HCT116 (cell line): ENCODE results near the gene ELFN1. TPM values are rescaled to one million over a fixed set of nuclear protein-coding genes. Genes with fewer than 3 reads are reported as not detected.

Experiments
- ATAC-seq: fragments of 200-7000 bp; cut with Tn5 transposase; 2 replicates; pipeline ENCODE4 v1.9.1; 2020; ENCODE audit warnings: mild to moderate bottlenecking, moderate library complexity
- BruUV-seq: library from RNA; stranded (reverse); fragments of 400-500 nt; replicated peaks from 2 replicates; lab custom pipeline; 2021; lab: Mats Ljungman, UMichigan
- CTCF ChIA-PET: fragments of 300-600 bp; sonication (Branson Sonifier 250); formaldehyde crosslinking; loops from one replicate; lab custom pipeline; 2021; ENCODE audit warnings: antibody characterized with exemption; lab: Charles Lee
- POLR2A ChIA-PET: fragments of 300-600, 350-600 bp; sonication (Branson Sonifier 250); formaldehyde crosslinking; loops from one replicate; lab custom pipeline; 2021; ENCODE audit warnings: antibody characterized with exemption; lab: Charles Lee
- RAD21 ChIA-PET, 2 experiments: fragments of 300-600 bp; sonication (Branson Sonifier 250); formaldehyde crosslinking; loops; one replicate each; lab custom pipeline; 2023; ENCODE audit warnings: low total read pairs in 2 of 2; ENCODE audit not compliant: uncharacterized antibody in 2 of 2, unreplicated experiment in 2 of 2, low non-redundant PET in 1 of 2; lab: Charles Lee
- DNase-seq: peaks from one replicate; pipeline ENCODE4 v3.0.0-alpha.2; 2010; ENCODE audit warnings: low read depth, low spot score
- H2AFZ ChIP-seq: fragments of 200-600 bp; shearing (Covaris generic), sonication (generic); 2 replicates; pipeline ENCODE4 v1.6.1; 2017; ENCODE audit warnings: low read depth, mixed run types, mixed read lengths, antibody characterized with exemption, low read length; ENCODE audit not compliant: poor library complexity, severe bottlenecking
- H3K27ac ChIP-seq: 2 replicates; pipeline ENCODE4 v1.5.1; 2012; ENCODE audit warnings: low read depth, low read length
- H3K27me3 ChIP-seq: fragments of 200-600 bp; sonication (generic); 2 replicates; pipeline ENCODE4 v1.6.1; 2016; ENCODE audit warnings: mixed run types, low read length, mixed read lengths; ENCODE audit not compliant: insufficient read depth
- H3K36me3 ChIP-seq, 2 experiments: fragments of 200-500 bp in 1 of 2; fragments of 200-600 bp in 1 of 2; sonication (Bioruptor generic) in 1 of 2; sonication (generic) in 1 of 2; 2 replicates each; pipeline versions ENCODE4 v1.5.1 to v1.6.1; 2014 to 2016; ENCODE audit warnings: low read length in 2 of 2, inconsistent platforms in 1 of 2, mixed read lengths in 1 of 2, mixed run types in 1 of 2; ENCODE audit not compliant: insufficient read depth in 2 of 2, control insufficient read depth in 1 of 2
- H3K4me1 ChIP-seq, 2 experiments: fragments of 200-600 bp in 1 of 2; sonication (generic) in 1 of 2; 2 replicates each; pipeline versions ENCODE4 v1.5.1 to v1.6.1; 2012 to 2017; ENCODE audit warnings: low read length in 2 of 2, inconsistent platforms in 1 of 2, mild to moderate bottlenecking in 1 of 2, mixed read lengths in 1 of 2, mixed run types in 1 of 2, moderate library complexity in 1 of 2; ENCODE audit not compliant: insufficient read depth in 2 of 2, control insufficient read depth in 1 of 2
- H3K4me2 ChIP-seq: fragments of 200-600 bp; sonication (generic); 2 replicates; pipeline ENCODE4 v1.6.1; 2017; ENCODE audit warnings: mixed run types, low read length, mixed read lengths
- H3K4me3 ChIP-seq, 2 experiments: fragments of 200-600 bp in 1 of 2; sonication (generic) in 1 of 2; replicated peaks in 1 of 2; 2 replicates each; pipeline ENCODE4 v1.5.1; 2011 to 2016; ENCODE audit warnings: low read length in 2 of 2, control low read depth in 1 of 2, low read depth in 1 of 2, mild to moderate bottlenecking in 1 of 2, mixed read lengths in 1 of 2, mixed run types in 1 of 2
- H3K79me2 ChIP-seq: fragments of 200-600 bp; sonication (generic); 2 replicates; pipeline ENCODE4 v1.6.1; 2017; ENCODE audit warnings: mild to moderate bottlenecking, mixed run types, low read length, moderate library complexity, mixed read lengths; ENCODE audit not compliant: insufficient read depth
- H3K9ac ChIP-seq: fragments of 200-600 bp; sonication (generic); 2 replicates; pipeline ENCODE4 v1.6.1; 2016; ENCODE audit warnings: low read length, mixed read lengths
- H3K9me2 ChIP-seq: fragments of 200-600 bp; sonication (generic), shearing (Covaris generic); 2 replicates; pipeline ENCODE4 v1.6.1; 2017; ENCODE audit warnings: mixed run types, mild to moderate bottlenecking, moderate library complexity; ENCODE audit not compliant: insufficient read depth
- H3K9me3 ChIP-seq, 2 experiments: fragments of 200-500 bp in 1 of 2; fragments of 200-600 bp in 1 of 2; sonication (Bioruptor generic) in 1 of 2; sonication (generic) in 1 of 2; 2 replicates each; pipeline ENCODE4 v1.6.1; 2014 to 2017; ENCODE audit warnings: low read length in 2 of 2, mixed read lengths in 2 of 2, inconsistent platforms in 1 of 2, low read depth in 1 of 2, mild to moderate bottlenecking in 1 of 2, mixed run types in 1 of 2, moderate library complexity in 1 of 2; ENCODE audit not compliant: control insufficient read depth in 1 of 2, insufficient read depth in 1 of 2
- H4K20me1 ChIP-seq: fragments of 200-600 bp; sonication (generic), shearing (Covaris generic); 2 replicates; pipeline ENCODE4 v1.6.1; 2017; ENCODE audit warnings: mixed run types, mild to moderate bottlenecking, moderate library complexity; ENCODE audit not compliant: insufficient read depth
- ATF3 ChIP-seq: IDR thresholded peaks from 2 replicates; pipeline ENCODE4 v1.6.1; 2012
- CBX3 ChIP-seq: IDR thresholded peaks from 2 replicates; pipeline ENCODE4 v1.6.1; 2012; ENCODE audit warnings: low read depth
- CEBPB ChIP-seq: IDR thresholded peaks from 2 replicates; pipeline ENCODE4 v1.6.1; 2012; ENCODE audit warnings: low read depth
- CTCF ChIP-seq, 3 experiments: fragments of 200-600 bp in 1 of 3; sonication (generic) in 1 of 3; IDR thresholded peaks in 2 of 3; conservative IDR thresholded peaks in 1 of 3; 2 replicates each; pipeline ENCODE4 v1.5.1; 2012 to 2017; ENCODE audit warnings: low read depth in 2 of 3, low read length in 2 of 3, antibody characterized with exemption in 1 of 3, borderline replicate concordance in 1 of 3, control low read depth in 1 of 3, mild to moderate bottlenecking in 1 of 3, mixed read lengths in 1 of 3, mixed run types in 1 of 3, moderate library complexity in 1 of 3; ENCODE audit not compliant: insufficient read depth in 1 of 3
- EGR1 ChIP-seq: IDR thresholded peaks from 2 replicates; pipeline ENCODE4 v1.6.1; 2012; ENCODE audit warnings: low read depth
- ELF1 ChIP-seq: IDR thresholded peaks from 2 replicates; pipeline ENCODE4 v1.6.1; 2012; ENCODE audit warnings: low read depth, borderline replicate concordance
- EZH2 ChIP-seq: fragments of 200-600 bp; sonication (generic); IDR thresholded peaks from 2 replicates; pipeline ENCODE4 v1.6.1; 2017; ENCODE audit warnings: antibody characterized with exemption, mixed run types
- EZH2phosphoT487 ChIP-seq: fragments of 200-600 bp; IDR thresholded peaks from 2 replicates; pipeline ENCODE4 v1.6.1; 2018; ENCODE audit warnings: antibody characterized with exemption, borderline replicate concordance
- FOSL1 ChIP-seq: IDR thresholded peaks from 2 replicates; pipeline ENCODE4 v1.6.1; 2012; ENCODE audit warnings: low read depth
- JUND ChIP-seq: IDR thresholded peaks from 2 replicates; pipeline ENCODE4 v1.6.1; 2012
- MAX ChIP-seq: IDR thresholded peaks from 2 replicates; pipeline ENCODE4 v1.6.1; 2012
- POLR2A ChIP-seq: IDR thresholded peaks from 2 replicates; pipeline ENCODE4 v1.7.0; 2011; ENCODE audit warnings: borderline replicate concordance; ENCODE audit not compliant: insufficient read depth, insufficient read length; ENCODE audit errors: extremely low read depth
- POLR2AphosphoS5 ChIP-seq: IDR thresholded peaks from 2 replicates; pipeline ENCODE4 v1.6.1; 2011; ENCODE audit warnings: mild to moderate bottlenecking, low read depth, low read length, moderate library complexity
- RAD21 ChIP-seq: IDR thresholded peaks from 2 replicates; pipeline ENCODE4 v1.6.1; 2012; ENCODE audit warnings: low read depth, mild to moderate bottlenecking
- REST ChIP-seq: IDR thresholded peaks from 2 replicates; pipeline ENCODE4 v1.6.1; 2012; ENCODE audit warnings: low read depth
- SP1 ChIP-seq: IDR thresholded peaks from 2 replicates; pipeline ENCODE4 v1.6.1; 2012; ENCODE audit warnings: low read depth
- SRF ChIP-seq: IDR thresholded peaks from 2 replicates; pipeline ENCODE4 v1.6.1; 2012; ENCODE audit warnings: low read depth
- TCF7L2 ChIP-seq: IDR thresholded peaks from 2 replicates; pipeline ENCODE4 v1.7.0; 2011; ENCODE audit warnings: borderline replicate concordance, inconsistent platforms; ENCODE audit not compliant: insufficient read depth, insufficient read length; ENCODE audit errors: extremely low read depth
- ZBTB33 ChIP-seq: IDR thresholded peaks from 2 replicates; pipeline ENCODE4 v1.6.1; 2011; ENCODE audit warnings: mild to moderate bottlenecking, low read length, moderate library complexity; ENCODE audit not compliant: insufficient replicate concordance; ENCODE audit errors: extremely low read depth
- ZNF274 ChIP-seq: fragments of 200-500 bp; sonication (Bioruptor generic); IDR thresholded peaks from 2 replicates; pipeline ENCODE4 v1.6.1; 2014; ENCODE audit warnings: mild to moderate bottlenecking, low read depth, low read length, inconsistent platforms
- intact Hi-C: fragments of 100-400 bp; cut with micrococcal nuclease; formaldehyde crosslinking; loops from 2 replicates; pipeline ENCODE4 v1.10.0; 2022
- total RNA-seq: library from RNA; stranded (reverse); gene quantifications from one replicate; pipeline ENCODE4 v1.2.1, GENCODE V29; 2021; ENCODE audit not compliant: unreplicated experiment

Gene ELFN1
- total RNA-seq, 1 experiment from 2014 or later, result 4.4 TPM

- H3K27me3 ChIP-seq, result no peaks in the 10 kb centered on the region
- DNase-seq (no peak), ATAC-seq (no peak)
- RAD21 ChIA-PET, result no interaction called here
- no peak overlapping the region for H3K9ac ChIP-seq
- H3K79me2 ChIP-seq, result no peaks in the 10 kb centered on the region
- no TSS peak for BruUV-seq
- no peaks in the 10 kb centered on the region for H3K36me3 ChIP-seq
- H3K4me3 ChIP-seq, result no peak overlapping the region
- H3K9me2 ChIP-seq, result no peaks in the 10 kb centered on the region
- H3K27ac ChIP-seq, result no peak overlapping the region
- TF ChIP-seq SRF, result no peak
- no peak for TF ChIP-seq CTCF (IDR thresholded peaks at IDR 0.05 in 2 of 3, conservative IDR thresholded peaks at IDR 0.05 in 1 of 3; ENCODE audit: borderline replicate concordance in 1 of 3, insufficient read depth in 1 of 3, low read depth in 2 of 3, low read length in 2 of 3)
- TF ChIP-seq ZNF274, result no peak
- no peak for TF ChIP-seq SP1
- TF ChIP-seq CBX3, result no peak
- TF ChIP-seq REST, result no peak
- no peak for TF ChIP-seq ELF1
- no peak for TF ChIP-seq FOSL1
- no peak for TF ChIP-seq RAD21
- TF ChIP-seq JUND, result no peak
- TF ChIP-seq ATF3, result no peak
- TF ChIP-seq EGR1, result no peak
- no peak for TF ChIP-seq EZH2phosphoT487
- no peak for TF ChIP-seq EZH2
- TF ChIP-seq MAX, result no peak
- TF ChIP-seq POLR2AphosphoS5, result no peak
- TF ChIP-seq ZBTB33, result no peak
- TF ChIP-seq TCF7L2, result no peak
- no peak for TF ChIP-seq POLR2A
- TF ChIP-seq CEBPB, result no peak
- H4K20me1 ChIP-seq, result no peaks in the 10 kb centered on the region
- peaks cover 8 to 9% of the 10 kb centered on the region in 2 experiments; a peak in 3 of 4 replicates for H3K4me1 ChIP-seq
- no peak overlapping the region for H3K4me2 ChIP-seq
- CTCF ChIA-PET, result no interaction called here
- H3K9me3 ChIP-seq, result no peaks in the 10 kb centered on the region
- H2AFZ ChIP-seq, result no peak overlapping the region
- intact Hi-C loops, result no loop called here
- POLR2A ChIA-PET, result no interaction called here
These were observed 78.7 kb downstream of the ELFN1 start for GRCh38 chr7:1748839-1749173.
